NOMO-1 treated with DMSO at 0.1 percent for 48 hours (cell line): Measurements from ENCODE around the gene PRKACB.
"Not testable (repeated sequence)": the region's sequence is repeated elsewhere in the genome, so short reads cannot be mapped to it uniquely, and the experiment has no call there.

Experiments used
- DNase-seq: peaks from one replicate; lab custom pipeline; 2025; ENCODE audit not compliant: unreplicated experiment; lab: John Stamatoyannopoulos, UW

The PRKACB gene

DNA sequence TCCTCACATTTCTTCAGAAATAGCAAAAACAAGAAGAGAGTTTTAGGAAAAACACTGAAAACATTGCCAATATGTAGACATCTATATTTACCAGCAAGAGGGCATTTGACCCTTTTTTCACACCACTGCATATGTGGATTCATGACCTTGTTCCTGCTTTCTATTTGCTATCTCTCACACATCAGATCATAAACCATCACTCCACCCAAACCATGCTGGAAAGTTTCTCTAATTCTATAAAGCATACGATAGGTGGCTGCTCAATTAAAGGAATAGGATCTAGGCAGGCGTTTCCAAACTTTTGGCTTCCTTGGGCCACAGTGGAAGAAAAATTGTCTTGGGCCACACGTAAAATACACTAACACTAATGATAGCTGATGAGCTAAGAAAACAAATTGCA is 121.8 kb downstream of the PRKACB start:
- DNase-seq, result no peak

- no peak for DNase-seq
Measured at GRCh38 chr1:84266748-84267147, 122.7 kb downstream of the PRKACB start.

GRCh38 chr1:84267476-84267875 is 123.4 kb downstream of the PRKACB start:
- no peak for DNase-seq

- DNase-seq, result no peak
Measured at GRCh38 chr1:84268346-84268745, 124.3 kb downstream of the PRKACB start.

DNA sequence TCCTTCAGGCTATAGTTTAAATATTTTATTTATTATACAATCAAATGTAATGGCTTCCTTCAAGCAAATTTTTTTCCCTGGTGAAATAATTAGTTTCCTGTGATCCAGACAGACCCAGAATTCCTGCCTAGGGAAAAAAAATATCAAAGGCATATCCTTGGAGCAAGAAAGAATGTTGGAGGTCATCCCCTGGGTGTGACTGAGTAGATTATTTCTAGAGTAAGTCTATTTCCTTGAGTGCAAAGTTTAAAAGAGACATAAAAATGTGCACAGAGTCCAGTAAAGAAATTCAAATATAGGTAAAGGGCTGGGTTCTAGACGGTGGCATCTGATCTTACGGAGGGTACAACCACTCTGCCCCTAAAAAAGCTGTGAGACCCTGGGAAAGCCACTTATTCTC is 125.2 kb downstream of the PRKACB start:
- DNase-seq, result no peak

GRCh38 chr1:84271441-84272151 is 127.5 kb downstream of the PRKACB start:
- peak; percentile 88 for DNase-seq

DNA sequence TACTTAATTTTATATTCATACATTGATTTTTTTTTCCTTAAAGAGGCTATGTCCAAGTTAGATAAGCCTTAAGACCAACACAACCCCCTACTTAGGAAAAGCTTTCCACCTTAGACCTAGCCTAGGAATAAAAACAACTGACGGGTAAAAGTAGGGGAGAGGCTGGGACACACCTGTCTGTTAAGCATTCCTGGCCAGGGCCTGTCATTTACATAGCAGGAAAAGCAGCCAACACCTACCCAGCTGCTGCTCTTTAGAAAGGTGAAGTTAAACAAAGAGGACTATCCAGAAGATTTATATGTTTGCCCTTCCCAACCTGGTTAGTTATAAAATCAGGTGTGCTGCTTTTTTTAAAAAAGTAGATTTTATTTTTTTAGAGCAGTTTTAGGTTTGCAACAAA is 128.3 kb downstream of the PRKACB start:
- DNase-seq, result no peak

- DNase-seq, result no peak
Measured at GRCh38 chr1:84277343-84278059, 133.4 kb downstream of the PRKACB start.

DNA sequence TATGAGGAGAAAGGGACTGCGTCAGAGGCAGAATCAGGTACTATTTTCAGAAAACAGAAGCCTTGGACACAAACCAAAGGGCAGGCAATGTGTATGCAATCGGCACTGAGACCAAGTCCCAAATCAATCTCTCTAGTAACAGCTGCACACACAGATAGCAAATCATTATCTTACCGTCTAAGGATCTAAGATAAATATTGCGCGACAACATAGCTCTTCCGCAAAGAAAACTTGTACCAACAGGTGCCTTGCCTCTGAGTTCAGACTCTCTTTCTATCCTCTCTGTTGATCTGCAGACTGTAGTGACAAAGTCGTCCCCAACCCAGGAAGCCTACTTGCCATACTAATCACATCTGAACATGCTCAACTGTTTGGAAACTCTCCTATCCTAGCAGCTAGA is 134.8 kb downstream of the PRKACB start:
- DNase-seq, result no peak

- no peak for DNase-seq
Measured at GRCh38 chr1:84280912-84281311, 136.8 kb downstream of the PRKACB start.

DNA sequence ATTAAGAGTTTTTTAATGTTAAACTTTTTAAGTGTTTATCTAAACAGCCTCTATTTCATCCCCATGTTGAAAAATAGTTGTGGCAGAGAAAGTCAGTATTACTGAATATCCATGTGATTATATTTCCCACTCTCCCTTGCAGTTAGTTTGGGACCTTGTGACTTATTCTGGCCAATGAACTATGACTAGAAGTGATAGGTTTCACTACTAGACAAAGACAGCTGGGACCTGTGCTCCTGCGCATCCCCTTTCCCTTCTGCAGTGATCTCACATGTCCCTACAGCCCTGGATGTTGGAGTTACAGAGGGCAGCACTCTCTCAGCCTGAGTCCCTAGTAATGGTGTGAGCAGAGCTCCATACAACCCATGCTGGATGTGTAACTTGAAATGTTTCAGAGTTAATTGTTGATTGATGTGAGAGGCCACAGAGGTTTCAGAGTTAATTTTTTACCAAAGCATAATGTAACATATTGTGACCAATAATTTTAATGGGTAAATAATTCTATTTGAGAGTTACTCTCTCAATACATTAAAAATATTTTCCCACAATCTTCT is 138.8 kb downstream of the PRKACB start:
- DNase-seq, result no peak

DNA sequence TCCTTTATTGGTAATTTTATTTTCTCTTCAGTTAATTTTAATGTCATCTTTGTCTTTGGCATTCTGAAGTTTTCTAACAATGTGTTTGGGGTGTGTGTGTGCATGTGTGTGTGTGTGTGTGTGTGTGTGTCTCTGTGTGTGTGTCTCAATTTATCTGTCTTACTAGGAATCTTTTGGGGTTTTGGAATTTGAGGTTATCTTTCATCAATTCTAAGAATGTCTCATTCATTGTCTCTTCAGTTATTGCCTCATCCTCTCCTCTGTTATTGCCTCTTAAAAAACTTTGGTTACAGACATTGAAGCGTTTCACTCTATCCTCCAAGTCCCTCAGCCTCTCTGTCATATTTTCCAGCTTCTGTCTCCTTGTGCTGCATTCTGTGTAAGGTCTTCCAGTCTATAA is 139.3 kb downstream of the PRKACB start:
- DNase-seq, result no peak

- DNase-seq, result no peak
Measured at GRCh38 chr1:84286071-84286470, 142.0 kb downstream of the PRKACB start.

- DNase-seq, result not testable (repeated sequence)
Measured at GRCh38 chr1:84287389-84287788, 143.3 kb downstream of the PRKACB start.
